ENCODE measurements around the gene LPCAT4. TPM values are rescaled to one million over a fixed set of nuclear protein-coding genes. Genes with fewer than 3 reads are reported as not detected.

LPCAT4 gene
- total and polyA plus RNA-seq, 4 donors, result 12.7 to 30.3 (median 20.2) TPM

- 92 to 96% methylated on average over 3 of the region's 3 CpGs for whole genome bisulfite sequencing, 2 donors
- H3K9ac ChIP-seq (ENCODE audit: insufficient read depth in 1 of 2, low read length in 2 of 2), result no peak overlapping the region
- H3K4me1 ChIP-seq (ENCODE audit: control insufficient read depth in 5 of 5, insufficient read depth in 5 of 5, low read length in 5 of 5), result peaks cover 3 to 11% (median 10%) of the 10 kb centered on the region in 5 donors
- no peak for ATAC-seq (ENCODE audit: insufficient read depth, low FRiP score)
- DNase-seq, result no peak
- no peak overlapping the region for H3K27ac ChIP-seq (ENCODE audit: low read depth in 1 of 2, low read length in 1 of 2)
- H3K9me3 ChIP-seq (ENCODE audit: control insufficient read depth in 4 of 4, insufficient read depth in 3 of 4, low read length in 3 of 4), result no peaks in the 10 kb centered on the region
- H3K36me3 ChIP-seq (ENCODE audit: control insufficient read depth in 4 of 4, insufficient read depth in 4 of 4, low read length in 4 of 4), result peaks cover 0 to 15% (median 4%) of the 10 kb centered on the region in 4 donors
- H3K4me3 ChIP-seq, result no peak overlapping the region
- TF ChIP-seq CTCF (IDR thresholded peaks at IDR 0.05; ENCODE audit: control extremely low read depth, extremely low read depth), result no peak
- H3K27me3 ChIP-seq (ENCODE audit: control insufficient read depth in 3 of 3, insufficient read depth in 3 of 3, low read length in 2 of 3), result no peaks in the 10 kb centered on the region
Measured at GRCh38 chr15:34339946-34340345, 27.1 kb downstream of the LPCAT4 start.

- ATAC-seq (ENCODE audit: insufficient read depth, low FRiP score), result no peak
- TF ChIP-seq CTCF (IDR thresholded peaks at IDR 0.05; ENCODE audit: control extremely low read depth, extremely low read depth), result no peak
- H3K4me3 ChIP-seq, result no peak overlapping the region
- no peaks in the 10 kb centered on the region for H3K9me3 ChIP-seq (ENCODE audit: control insufficient read depth in 4 of 4, insufficient read depth in 3 of 4, low read length in 3 of 4)
- no peak for DNase-seq
- peak overlapping the region in 1 of 2 donors; percentile 94 for H3K27ac ChIP-seq (ENCODE audit: low read depth in 1 of 2, low read length in 1 of 2)
- H3K4me1 ChIP-seq (ENCODE audit: control insufficient read depth in 5 of 5, insufficient read depth in 5 of 5, low read length in 5 of 5), result peaks cover 3 to 11% (median 10%) of the 10 kb centered on the region in 5 donors
- WGBS, 2 donors, result 81% methylated on average over 16 of the region's 16 CpGs
- H3K36me3 ChIP-seq (ENCODE audit: control insufficient read depth in 4 of 4, insufficient read depth in 4 of 4, low read length in 4 of 4), result peaks cover 0 to 15% (median 4%) of the 10 kb centered on the region in 4 donors
- H3K27me3 ChIP-seq (ENCODE audit: control insufficient read depth in 3 of 3, insufficient read depth in 3 of 3, low read length in 2 of 3), result no peaks in the 10 kb centered on the region
- H3K9ac ChIP-seq (ENCODE audit: insufficient read depth in 1 of 2, low read length in 2 of 2), result no peak overlapping the region
Measured at GRCh38 chr15:34338347-34338746, 28.6 kb downstream of the LPCAT4 start.

GRCh38 chr15:34337557-34338306 lies 29.3 kb downstream of the LPCAT4 start, which contains the start of gene SLC12A6:
TSS of gene SLC12A6 (minus strand) at chr15:34337781. CDS start at chr15:34336680, 1,101 bp downstream.
- Histone ChIP-seq H3K4me1 (ENCODE audit: control insufficient read depth in 5 of 5, insufficient read depth in 5 of 5, low read length in 5 of 5) (peaks cover 3 to 11% (median 10%) of the 10 kb centered on the region in 5 donors), H3K27me3 (ENCODE audit: control insufficient read depth in 3 of 3, insufficient read depth in 3 of 3, low read length in 2 of 3) (no peaks in the 10 kb centered on the region), H3K27ac (ENCODE audit: low read depth in 1 of 2, low read length in 1 of 2) (peak within 1 kb of the TSS; percentile 91 to 94), H3K4me3 (peak within 1 kb of the TSS; percentile 91), H3K36me3 (ENCODE audit: control insufficient read depth in 4 of 4, insufficient read depth in 4 of 4, low read length in 4 of 4) (peaks cover 0 to 15% (median 4%) of the 10 kb centered on the region in 4 donors), H3K9me3 (ENCODE audit: control insufficient read depth in 4 of 4, insufficient read depth in 3 of 4, low read length in 3 of 4) (no peaks in the 10 kb centered on the region), H3K9ac (ENCODE audit: insufficient read depth in 1 of 2, low read length in 2 of 2) (peak within 1 kb of the TSS; percentile 18 to 58)
- DNase-seq, result peak; percentile 89 to 92 (median 90)
- peak; percentile 96 for ATAC-seq (ENCODE audit: insufficient read depth, low FRiP score)
- no peak for TF ChIP-seq CTCF (IDR thresholded peaks at IDR 0.05; ENCODE audit: control extremely low read depth, extremely low read depth)
- 0 to 1% methylated on average over 57 to 78 of the region's 78 CpGs for WGBS, 2 donors

Data from lung (tissue), 12 donors.